GM19438 (cell line): Measurements from ENCODE around the gene GDF11.
"Not testable (repeated sequence)": the region's sequence is repeated elsewhere in the genome, so short reads cannot be mapped to it uniquely, and the experiment has no call there.

ENCODE experiments used
- ATAC-seq: cut with Tn5 transposase; IDR thresholded peaks from one replicate; pipeline ENCODE4 v1.9.1; 2021; ENCODE audit warnings: low read depth; ENCODE audit not compliant: unreplicated experiment

Gene GDF11

GRCh38 chr12:55737581-55738122, 5.3 kb upstream of the GDF11 start:
- ATAC-seq, result no peak

- peak; percentile 91 for ATAC-seq
These were observed 4.5 kb upstream of the GDF11 start for GRCh38 chr12:55738123-55739024.

GRCh38 chr12:55739025-55739378, 3.9 kb upstream of the GDF11 start:
- ATAC-seq, result no peak

DNA sequence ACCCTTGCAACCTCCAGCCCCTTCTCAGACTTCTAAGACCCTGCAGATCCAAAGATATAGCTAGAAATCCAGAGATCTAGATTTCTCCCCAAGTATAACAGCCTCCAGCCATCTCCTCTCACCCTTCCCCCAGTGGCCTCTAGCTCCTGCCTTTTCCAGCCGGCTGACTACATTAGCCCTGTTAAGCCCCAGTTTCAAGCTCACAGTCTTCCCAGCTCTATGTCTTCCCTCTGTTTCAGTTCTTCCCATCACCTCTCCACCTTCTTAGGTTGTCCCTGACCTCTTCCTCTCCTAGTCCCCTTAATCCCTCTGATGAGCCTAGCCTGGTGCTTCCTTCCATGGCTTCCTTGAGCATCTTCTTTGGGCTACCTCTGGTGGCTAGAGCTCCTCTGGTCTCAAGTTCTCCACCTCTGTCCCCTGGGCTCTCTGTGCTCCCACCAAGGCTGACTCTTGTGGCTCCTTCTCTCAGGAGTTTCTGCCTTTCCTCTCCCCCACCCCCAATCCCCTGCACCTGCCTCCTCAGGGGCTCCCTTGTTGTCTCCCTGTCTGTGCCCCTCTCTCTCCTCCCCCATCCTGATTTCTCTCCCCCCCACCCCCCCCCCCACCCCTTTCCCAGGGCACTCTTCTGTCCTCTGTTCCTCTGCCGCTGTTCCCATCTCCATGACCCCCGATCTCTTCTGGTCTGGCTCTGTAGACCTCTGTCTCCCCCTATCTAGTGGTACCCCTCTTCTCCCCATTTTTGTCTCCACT, 816 bp upstream of the GDF11 start:
- no peak for ATAC-seq

- ATAC-seq, result peak; percentile 52
These were observed 751 bp downstream of the GDF11 start for GRCh38 chr12:55743406-55744339.

DNA sequence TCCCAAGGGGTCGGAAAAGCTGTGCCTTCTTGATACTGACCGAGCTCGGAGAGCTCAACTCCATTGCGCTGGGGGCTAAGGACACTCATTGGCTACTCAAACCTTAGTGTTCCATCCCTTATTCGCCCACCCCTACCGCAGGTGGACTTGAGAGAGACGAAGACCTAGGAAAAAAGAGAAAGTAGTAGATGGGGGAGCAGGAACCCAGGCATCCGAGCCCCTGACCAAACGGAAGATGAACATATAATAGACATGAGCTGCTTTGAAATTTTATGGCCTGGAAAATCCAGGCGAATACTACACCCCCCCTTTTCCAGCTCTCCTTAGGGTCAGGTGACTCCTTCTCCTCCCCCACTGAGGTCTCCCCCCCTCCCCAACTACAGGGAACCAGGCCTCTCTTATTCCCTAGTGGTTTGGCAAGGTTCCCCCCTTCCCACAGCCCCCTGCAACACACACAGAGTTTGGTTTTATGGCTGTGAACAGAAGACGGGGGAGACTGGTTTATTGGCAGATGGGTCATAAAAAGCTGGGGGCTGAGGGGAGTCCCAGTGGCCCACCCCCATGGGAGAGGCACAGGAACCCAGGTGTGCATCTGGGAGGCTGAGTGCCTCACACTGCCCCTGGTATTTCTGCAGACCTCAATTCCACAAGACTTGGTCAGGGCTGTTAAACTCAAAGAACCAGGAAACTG, 1.6 kb downstream of the GDF11 start:
- no peak for ATAC-seq

- ATAC-seq, result no peak
These were observed 2.6 kb downstream of the GDF11 start for GRCh38 chr12:55745361-55746173.

GRCh38 chr12:55746174-55746912, 3.4 kb downstream of the GDF11 start:
- ATAC-seq, result no peak

GRCh38 chr12:55746913-55747231, 4.0 kb downstream of the GDF11 start:
- ATAC-seq, result no peak

DNA sequence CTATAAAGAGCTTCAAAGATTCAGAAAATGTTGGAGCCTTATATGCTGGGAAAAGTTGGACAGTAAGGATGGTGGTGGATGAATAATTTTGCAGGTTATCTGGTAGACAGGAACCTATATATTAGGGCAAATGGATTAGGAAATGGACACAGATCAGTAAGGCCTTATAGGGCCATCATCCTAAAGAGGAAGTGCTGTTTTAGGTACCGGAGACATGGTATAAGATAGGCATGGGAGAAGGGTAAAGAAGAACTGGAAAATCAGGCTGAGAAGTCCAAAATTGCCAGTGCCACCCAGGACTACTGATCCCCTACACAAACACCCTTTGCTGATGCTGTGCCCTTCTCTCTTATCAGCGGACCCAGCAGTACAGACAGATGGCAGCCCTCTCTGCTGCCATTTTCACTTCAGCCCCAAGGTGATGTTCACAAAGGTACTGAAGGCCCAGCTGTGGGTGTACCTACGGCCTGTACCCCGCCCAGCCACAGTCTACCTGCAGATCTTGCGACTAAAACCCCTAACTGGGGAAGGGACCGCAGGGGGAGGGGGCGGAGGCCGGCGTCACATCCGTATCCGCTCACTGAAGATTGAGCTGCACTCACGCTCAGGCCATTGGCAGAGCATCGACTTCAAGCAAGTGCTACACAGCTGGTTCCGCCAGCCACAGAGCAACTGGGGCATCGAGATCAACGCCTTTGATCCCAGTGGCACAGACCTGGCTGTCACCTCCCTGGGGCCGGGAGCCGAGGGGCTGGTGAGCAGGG, 5.5 kb downstream of the GDF11 start:
- ATAC-seq, result no peak

DNA sequence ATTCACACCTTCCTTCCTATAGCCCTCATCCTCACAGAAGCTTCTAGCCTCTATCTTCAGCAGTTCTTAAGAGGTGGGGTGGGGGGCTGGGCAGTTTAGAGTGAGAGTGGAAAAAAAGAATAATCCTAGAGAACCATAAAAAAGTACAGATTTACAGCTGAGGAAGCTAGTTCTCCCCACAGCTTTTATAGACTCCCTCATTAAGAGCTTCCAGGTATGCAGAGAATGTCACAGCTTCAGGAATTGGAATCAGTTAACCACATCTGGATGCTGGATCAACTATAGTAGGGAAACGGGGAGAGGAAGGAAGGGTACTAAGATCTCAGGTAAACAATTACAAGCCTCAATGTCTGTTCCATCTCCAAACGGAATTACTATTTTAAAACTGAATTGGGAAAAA, 12.3 kb downstream of the GDF11 start:
- ATAC-seq, result no peak

DNA sequence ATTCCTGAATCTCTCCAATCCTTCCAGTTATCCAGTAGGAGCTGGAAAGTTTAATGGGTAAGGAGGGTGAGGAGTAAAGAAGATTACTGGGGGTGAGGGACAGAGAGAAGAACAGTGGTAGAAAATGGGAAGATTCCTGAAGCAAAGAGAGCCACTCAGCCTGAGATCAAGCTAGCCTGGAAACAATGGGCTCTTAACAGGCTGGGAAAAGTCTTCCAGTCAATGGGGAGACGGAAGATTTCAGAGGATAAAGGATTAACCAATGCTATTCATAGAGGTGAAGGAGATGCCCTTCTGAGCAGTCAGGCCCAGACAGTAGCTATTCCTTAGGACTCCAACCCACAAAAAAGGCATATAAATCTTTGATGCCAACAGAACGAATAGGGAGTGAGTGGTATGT, 14.8 kb downstream of the GDF11 start:
- no peak for ATAC-seq

DNA sequence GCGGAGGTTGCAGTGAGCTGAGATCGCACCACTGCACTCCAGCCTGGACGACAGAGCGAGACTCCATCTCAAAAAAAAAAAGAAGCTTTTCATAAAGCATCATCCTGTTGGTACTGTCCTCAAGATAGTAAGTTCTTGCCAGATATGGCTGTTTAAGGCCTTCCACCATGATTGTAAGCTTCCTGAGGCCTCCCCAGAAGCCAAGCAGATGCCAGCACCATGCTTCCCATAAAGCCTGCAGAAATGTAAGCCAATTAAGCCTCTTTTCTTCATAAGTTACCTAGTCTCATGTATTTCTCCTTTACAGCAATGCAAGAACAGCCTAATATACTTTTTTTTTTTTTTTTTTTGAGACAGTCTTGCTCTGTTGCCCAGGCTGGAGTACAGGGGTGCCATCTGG, 15.7 kb downstream of the GDF11 start:
- not testable (repeated sequence) for ATAC-seq

DNA sequence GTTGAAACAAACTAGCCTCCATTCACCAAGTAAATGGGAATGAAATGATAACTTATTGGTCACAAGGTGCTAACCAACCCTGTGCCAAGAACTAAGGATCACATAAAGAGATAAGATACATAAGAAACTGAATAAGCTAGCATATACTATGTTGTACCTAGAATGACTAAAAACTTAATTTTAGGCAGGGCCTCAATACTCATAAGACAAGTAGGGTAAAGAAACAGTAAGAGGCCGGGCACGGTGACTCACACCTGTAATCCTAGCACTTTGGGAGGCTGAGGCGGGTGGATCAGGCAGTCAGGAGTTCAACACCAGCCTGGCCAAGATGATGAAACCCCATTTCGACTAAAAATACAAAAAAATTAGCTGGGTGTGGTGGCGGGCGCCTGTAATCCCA, 17.7 kb downstream of the GDF11 start:
- ATAC-seq, result no peak

DNA sequence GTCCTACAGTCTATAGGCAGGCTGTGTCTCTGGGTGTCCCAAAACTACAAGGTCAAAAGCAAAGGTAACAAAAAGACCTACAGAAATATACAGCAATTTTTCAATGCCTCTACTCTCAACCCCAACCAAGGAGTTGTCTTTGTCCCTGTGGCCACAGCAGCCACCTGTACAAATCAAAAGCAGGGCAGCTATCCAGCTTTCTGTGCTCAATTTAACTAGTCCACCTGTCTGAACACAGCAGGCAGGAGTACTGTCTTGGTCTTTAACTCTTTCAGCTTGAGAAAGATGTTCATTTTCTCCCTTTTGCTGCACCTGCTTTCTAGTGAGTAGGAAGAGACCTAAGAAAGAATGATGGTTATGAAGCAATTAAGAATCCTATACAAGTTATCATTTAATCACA, 19.7 kb downstream of the GDF11 start:
- no peak for ATAC-seq

DNA sequence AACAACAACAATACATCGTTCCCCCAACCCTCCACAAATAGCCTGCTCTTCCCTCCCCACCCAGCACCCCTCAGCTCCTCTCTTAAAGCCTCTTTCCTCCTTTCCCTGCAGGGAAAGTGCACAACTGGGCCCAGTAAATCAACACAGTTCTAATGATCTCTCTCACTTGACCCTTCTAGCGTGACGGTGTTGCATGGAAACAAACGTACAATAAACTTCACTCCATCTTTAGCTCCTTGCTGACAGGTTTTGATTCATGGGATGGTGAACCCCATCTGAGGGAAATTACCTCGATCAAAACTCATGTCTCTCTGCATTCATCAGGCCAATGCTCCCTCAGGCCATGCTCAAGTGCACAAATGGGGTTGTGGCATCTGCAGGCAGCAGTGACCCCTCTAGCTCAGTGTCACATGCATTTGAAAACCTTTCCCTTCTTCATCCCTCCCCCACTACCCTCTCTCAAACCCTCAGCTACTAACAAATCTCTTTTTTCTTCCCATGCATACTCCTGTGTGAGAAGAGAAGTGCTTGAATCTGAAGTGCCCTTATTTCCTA, 22.9 kb downstream of the GDF11 start:
- no peak for ATAC-seq

GRCh38 chr12:55767156-55767555, 24.2 kb downstream of the GDF11 start:
- no peak for ATAC-seq

DNA sequence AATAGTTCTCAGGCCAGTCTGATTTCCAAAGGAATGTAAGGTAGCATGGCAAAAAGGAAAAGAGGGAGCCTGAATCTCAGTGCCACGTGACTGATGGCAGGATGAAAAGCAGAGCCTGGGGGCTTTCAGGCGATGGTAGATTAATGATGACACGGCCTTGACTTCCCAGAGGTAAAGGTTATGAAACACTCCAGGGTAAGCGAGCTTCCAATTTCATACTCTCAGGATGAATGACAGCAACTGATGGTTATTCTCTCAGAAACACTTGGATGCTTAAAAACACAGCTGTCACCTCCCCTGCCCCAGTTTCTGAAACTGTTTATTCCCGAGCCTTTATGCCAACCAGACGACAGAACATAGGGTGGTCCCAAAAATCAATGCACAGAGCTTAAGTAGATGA, 28.8 kb downstream of the GDF11 start:
- no peak for ATAC-seq
